Activated T-cell treated with anti-CD3 and anti-CD28 coated beads for 48 hours (primary cell): ENCODE measurements around the gene CCNYL1.
"Not testable (repeated sequence)": the region's sequence is repeated elsewhere in the genome, so short reads cannot be mapped to it uniquely, and the experiment has no call there.

Experiments used
- DNase-seq: peaks from one replicate; pipeline ENCODE4 v3.0.0-alpha.2; 2020; ENCODE audit warnings: low read depth

CCNYL1 gene

GRCh38 chr2:207710814-207711740 lies at the start of gene CCNYL1:
Gene CCNYL1 (plus strand): TSS chr2:207711640. CDS start chr2:207711897, 257 bp downstream.
- peak; percentile 97 for DNase-seq

- DNase-seq, result no peak
These were observed 49.2 kb upstream of the CCNYL1 start for GRCh38 chr2:207662203-207662602.

GRCh38 chr2:207663870-207664545 lies 47.4 kb upstream of the CCNYL1 start:
- DNase-seq, result no peak

- no peak for DNase-seq
These were observed 40.6 kb upstream of the CCNYL1 start for GRCh38 chr2:207670887-207671286.

GRCh38 chr2:207673431-207673830 lies 38.0 kb upstream of the CCNYL1 start:
- no peak for DNase-seq

GRCh38 chr2:207674266-207674774 lies 37.1 kb upstream of the CCNYL1 start:
- DNase-seq, result no peak

- no peak for DNase-seq
These were observed 36.6 kb upstream of the CCNYL1 start for GRCh38 chr2:207674826-207675225.

- DNase-seq, result no peak
These were observed 34.5 kb upstream of the CCNYL1 start for GRCh38 chr2:207676827-207677354.

- DNase-seq, result no peak
These were observed 30.0 kb upstream of the CCNYL1 start for GRCh38 chr2:207681431-207681830.

GRCh38 chr2:207682557-207682956 lies 28.9 kb upstream of the CCNYL1 start:
- DNase-seq, result no peak

- DNase-seq, result no peak
These were observed 28.0 kb upstream of the CCNYL1 start for GRCh38 chr2:207683438-207683837.

- no peak for DNase-seq
These were observed 27.4 kb upstream of the CCNYL1 start for GRCh38 chr2:207683879-207684627.

GRCh38 chr2:207686812-207687211 lies 24.6 kb upstream of the CCNYL1 start:
- no peak for DNase-seq

GRCh38 chr2:207688597-207688996 lies 22.8 kb upstream of the CCNYL1 start:
- no peak for DNase-seq

- not testable (repeated sequence) for DNase-seq
These were observed 20.5 kb upstream of the CCNYL1 start for GRCh38 chr2:207690845-207691461.

- no peak for DNase-seq
These were observed 19.0 kb upstream of the CCNYL1 start for GRCh38 chr2:207692206-207693065.

GRCh38 chr2:207693641-207694249 lies 17.7 kb upstream of the CCNYL1 start:
- DNase-seq, result no peak

GRCh38 chr2:207694811-207695281 lies 16.6 kb upstream of the CCNYL1 start:
- no peak for DNase-seq

GRCh38 chr2:207695293-207695692 lies 16.1 kb upstream of the CCNYL1 start:
- no peak for DNase-seq

GRCh38 chr2:207696911-207697310 lies 14.5 kb upstream of the CCNYL1 start:
- not testable (repeated sequence) for DNase-seq
